ENCODE measurements around the gene PSMB1. TPM values are rescaled to one million over a fixed set of nuclear protein-coding genes. Genes with fewer than 3 reads are reported as not detected.

The PSMB1 gene
- total and polyA plus RNA-seq, 4 donors, result 118 to 365 (median 228) TPM

DNA sequence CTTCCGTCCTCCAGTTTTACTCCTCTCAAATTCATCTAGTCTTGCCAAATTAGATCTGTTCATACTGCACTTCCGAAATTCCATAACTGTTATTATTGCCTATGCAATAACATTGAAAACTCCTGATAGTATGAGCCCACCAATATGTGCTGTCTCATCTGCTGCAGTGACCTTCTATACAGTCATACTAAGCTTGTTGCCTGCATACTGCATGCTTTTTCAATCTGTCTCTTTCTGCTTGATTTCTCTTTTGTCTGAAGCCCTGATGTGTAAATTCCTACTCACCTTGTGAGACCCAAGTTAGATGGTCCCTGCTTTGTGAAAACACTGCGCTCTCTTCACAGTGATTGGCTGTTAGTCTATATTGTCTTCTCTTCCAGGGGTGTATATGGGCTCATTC is 2.2 kb upstream of the PSMB1 start:
- Histone ChIP-seq H3K27me3 (ENCODE audit: control insufficient read depth in 3 of 3, insufficient read depth in 3 of 3, low read length in 2 of 3) (no peaks in the 10 kb centered on the region), H3K4me1 (ENCODE audit: control insufficient read depth in 5 of 5, insufficient read depth in 5 of 5, low read length in 5 of 5) (peaks cover 1 to 26% (median 13%) of the 10 kb centered on the region in 5 donors), H3K9ac (ENCODE audit: insufficient read depth in 1 of 2, low read length in 2 of 2) (peak overlapping the region; percentile 76 to 94), H3K27ac (ENCODE audit: low read depth in 1 of 2, low read length in 1 of 2) (no peak overlapping the region), H3K36me3 (ENCODE audit: control insufficient read depth in 4 of 4, insufficient read depth in 4 of 4, low read length in 4 of 4) (peaks cover 1 to 17% (median 6%) of the 10 kb centered on the region in 4 donors), H3K4me3 (no peak overlapping the region), H3K9me3 (ENCODE audit: control insufficient read depth in 4 of 4, insufficient read depth in 3 of 4, low read length in 3 of 4) (no peaks in the 10 kb centered on the region)
- no peak for TF ChIP-seq CTCF (IDR thresholded peaks at IDR 0.05; ENCODE audit: control extremely low read depth, extremely low read depth)
- DNase-seq (no peak), ATAC-seq (ENCODE audit: insufficient read depth, low FRiP score) (no peak)
- 60 to 77% methylated on average over 3 of the region's 3 CpGs for WGBS, 2 donors

GRCh38 chr6:170554796-170555137 is 1.7 kb upstream of the PSMB1 start:
- no peak for ATAC-seq (ENCODE audit: insufficient read depth, low FRiP score)
- 2% methylated on average over 7 of the region's 7 CpGs for whole genome bisulfite sequencing, 2 donors
- peak overlapping the region; percentile 76 to 94 for H3K9ac ChIP-seq (ENCODE audit: insufficient read depth in 1 of 2, low read length in 2 of 2)
- H3K4me1 ChIP-seq (ENCODE audit: control insufficient read depth in 5 of 5, insufficient read depth in 5 of 5, low read length in 5 of 5), result peaks cover 1 to 26% (median 13%) of the 10 kb centered on the region in 5 donors
- no peak for DNase-seq
- peak overlapping the region; percentile 81 to 97 for H3K27ac ChIP-seq (ENCODE audit: low read depth in 1 of 2, low read length in 1 of 2)
- no peak for TF ChIP-seq CTCF (IDR thresholded peaks at IDR 0.05; ENCODE audit: control extremely low read depth, extremely low read depth)
- no peaks in the 10 kb centered on the region for H3K27me3 ChIP-seq (ENCODE audit: control insufficient read depth in 3 of 3, insufficient read depth in 3 of 3, low read length in 2 of 3)
- H3K9me3 ChIP-seq (ENCODE audit: control insufficient read depth in 4 of 4, insufficient read depth in 3 of 4, low read length in 3 of 4), result no peaks in the 10 kb centered on the region
- H3K4me3 ChIP-seq, result peak overlapping the region; percentile 97
- H3K36me3 ChIP-seq (ENCODE audit: control insufficient read depth in 4 of 4, insufficient read depth in 4 of 4, low read length in 4 of 4), result peaks cover 2 to 16% (median 6%) of the 10 kb centered on the region in 4 donors

DNA sequence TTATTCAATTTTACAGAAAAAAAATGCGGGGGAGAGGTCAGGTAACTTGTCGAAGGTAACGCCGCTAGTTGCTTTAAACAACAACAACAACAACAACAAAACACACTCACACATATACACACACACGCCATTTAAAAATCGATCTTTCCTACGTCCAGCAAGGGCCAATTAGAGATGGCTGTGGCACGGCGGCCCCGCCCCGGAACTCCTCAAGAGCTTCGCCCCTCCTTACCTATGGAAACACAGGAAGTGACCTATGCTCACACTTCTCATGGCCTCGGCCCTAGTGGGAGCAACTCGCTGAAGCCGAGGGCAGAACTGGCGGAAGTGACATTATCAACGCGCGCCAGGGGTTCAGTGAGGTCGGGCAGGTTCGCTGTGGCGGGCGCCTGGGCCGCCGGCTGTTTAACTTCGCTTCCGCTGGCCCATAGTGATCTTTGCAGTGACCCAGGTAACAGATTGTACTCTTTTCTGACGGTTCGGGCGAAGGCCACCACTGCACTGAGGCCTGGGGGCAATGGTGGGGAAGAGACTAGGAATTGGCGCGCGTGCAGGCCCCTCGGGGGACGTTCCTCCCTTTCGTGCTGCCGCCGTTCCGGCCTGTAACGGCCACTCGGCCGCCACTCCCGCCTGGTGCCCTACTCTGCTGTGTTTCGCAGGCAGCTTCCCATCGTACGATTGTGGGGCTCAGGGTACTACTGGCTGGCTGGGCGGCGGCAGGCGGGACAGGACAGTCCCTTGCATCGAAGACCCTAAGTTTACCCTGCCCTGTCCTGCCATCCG is 1.1 kb upstream of the PSMB1 start, which contains the start of gene TBP:
TSS of gene TBP (plus strand) at position 357 of the 783 bp plus-strand sequence. CDS start 2,661 bp downstream, outside the sequence.
- no peaks in the 10 kb centered on the region for H3K27me3 ChIP-seq (ENCODE audit: control insufficient read depth in 3 of 3, insufficient read depth in 3 of 3, low read length in 2 of 3)
- peak within 1 kb of the TSS; percentile 97 for H3K4me3 ChIP-seq
- peaks cover 2 to 14% (median 6%) of the 10 kb centered on the region in 4 donors for H3K36me3 ChIP-seq (ENCODE audit: control insufficient read depth in 4 of 4, insufficient read depth in 4 of 4, low read length in 4 of 4)
- DNase-seq, result peak; percentile 98 to 100 (median 99)
- H3K4me1 ChIP-seq (ENCODE audit: control insufficient read depth in 5 of 5, insufficient read depth in 5 of 5, low read length in 5 of 5), result peaks cover 1 to 26% (median 13%) of the 10 kb centered on the region in 5 donors
- peak within 1 kb of the TSS; percentile 81 to 100 for H3K27ac ChIP-seq (ENCODE audit: low read depth in 1 of 2, low read length in 1 of 2)
- no peaks in the 10 kb centered on the region for H3K9me3 ChIP-seq (ENCODE audit: control insufficient read depth in 4 of 4, insufficient read depth in 3 of 4, low read length in 3 of 4)
- H3K9ac ChIP-seq (ENCODE audit: insufficient read depth in 1 of 2, low read length in 2 of 2), result peak within 1 kb of the TSS; percentile 92 to 94
- ATAC-seq (ENCODE audit: insufficient read depth, low FRiP score), result peak; percentile 94
- no peak for TF ChIP-seq CTCF (IDR thresholded peaks at IDR 0.05; ENCODE audit: control extremely low read depth, extremely low read depth)
- WGBS, 2 donors, result 0% methylated on average over 50 to 51 of the region's 51 CpGs

Measured in lung (tissue), 12 donors.